ENCODE measurements around the gene PTPRN2.

DNA sequence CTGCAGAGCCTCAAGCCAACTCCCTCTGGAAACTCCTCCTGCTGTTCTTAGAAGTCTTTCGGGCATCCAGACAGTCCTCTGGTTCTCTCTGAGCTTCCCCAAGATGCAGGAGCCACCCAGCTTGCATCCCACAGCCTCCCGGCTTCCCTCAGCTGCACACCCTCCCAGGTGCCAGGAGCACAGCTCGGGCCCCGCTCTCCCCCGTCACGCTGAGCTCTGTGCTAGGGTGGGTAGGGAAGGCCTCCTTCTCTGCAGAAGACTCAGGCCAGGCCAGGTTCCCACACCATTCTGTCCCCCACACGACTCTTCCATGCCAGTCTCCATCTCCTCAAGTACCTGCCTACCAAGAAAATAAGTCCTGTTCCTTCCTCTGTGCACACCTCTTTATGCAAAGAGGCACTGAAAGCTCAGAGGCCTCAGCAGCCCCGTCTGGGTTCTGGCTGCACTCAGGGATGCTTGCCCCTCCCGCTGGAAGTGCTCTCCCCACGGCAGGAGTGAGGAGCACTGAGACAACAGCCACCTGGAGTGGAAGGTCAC is 537.1 kb downstream of the PTPRN2 start:
- TF ChIP-seq, protein P1, sequence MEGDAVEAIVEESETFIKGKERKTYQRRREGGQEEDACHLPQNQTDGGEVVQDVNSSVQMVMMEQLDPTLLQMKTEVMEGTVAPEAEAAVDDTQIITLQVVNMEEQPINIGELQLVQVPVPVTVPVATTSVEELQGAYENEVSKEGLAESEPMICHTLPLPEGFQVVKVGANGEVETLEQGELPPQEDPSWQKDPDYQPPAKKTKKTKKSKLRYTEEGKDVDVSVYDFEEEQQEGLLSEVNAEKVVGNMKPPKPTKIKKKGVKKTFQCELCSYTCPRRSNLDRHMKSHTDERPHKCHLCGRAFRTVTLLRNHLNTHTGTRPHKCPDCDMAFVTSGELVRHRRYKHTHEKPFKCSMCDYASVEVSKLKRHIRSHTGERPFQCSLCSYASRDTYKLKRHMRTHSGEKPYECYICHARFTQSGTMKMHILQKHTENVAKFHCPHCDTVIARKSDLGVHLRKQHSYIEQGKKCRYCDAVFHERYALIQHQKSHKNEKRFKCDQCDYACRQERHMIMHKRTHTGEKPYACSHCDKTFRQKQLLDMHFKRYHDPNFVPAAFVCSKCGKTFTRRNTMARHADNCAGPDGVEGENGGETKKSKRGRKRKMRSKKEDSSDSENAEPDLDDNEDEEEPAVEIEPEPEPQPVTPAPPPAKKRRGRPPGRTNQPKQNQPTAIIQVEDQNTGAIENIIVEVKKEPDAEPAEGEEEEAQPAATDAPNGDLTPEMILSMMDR (IDR thresholded peaks at IDR 0.05; ENCODE audit: extremely low read depth in 1 of 2, insufficient read depth in 1 of 2, low read depth in 1 of 2, low read length in 2 of 2) = no peak
- TF ChIP-seq, protein P2, sequence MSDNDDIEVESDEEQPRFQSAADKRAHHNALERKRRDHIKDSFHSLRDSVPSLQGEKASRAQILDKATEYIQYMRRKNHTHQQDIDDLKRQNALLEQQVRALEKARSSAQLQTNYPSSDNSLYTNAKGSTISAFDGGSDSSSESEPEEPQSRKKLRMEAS (IDR thresholded peaks at IDR 0.05; ENCODE audit: insufficient read depth, insufficient read length) = no peak
- TF ChIP-seq EZH2 (IDR thresholded peaks at IDR 0.05; ENCODE audit: borderline replicate concordance, low read depth, low read length, severe bottlenecking) = no peak
- no peak for TF ChIP-seq POLR2A (IDR thresholded peaks at IDR 0.05; ENCODE audit: low read depth, low read length)

All from endothelial cell of umbilical vein (primary cell).